Vagina (tissue), 2 donors: Measurements from ENCODE around the gene WFDC13.

Experiments used
- CTCF ChIP-seq, 3 experiments: fragments of 450-650 bp in 2 of 3; fragments of 200-600 bp in 1 of 3; sonication (generic) in 1 of 3; IDR thresholded peaks; one replicate each; pipeline ENCODE4 v1.5.1; 2017 to 2019; ENCODE audit warnings: antibody characterized with exemption in 3 of 3, mild to moderate bottlenecking in 2 of 3, moderate library complexity in 2 of 3
- POLR2A ChIP-seq, 2 donors: fragments of 450-650 bp; IDR thresholded peaks; one replicate each; pipeline ENCODE4 v1.6.1; 2017; ENCODE audit warnings: antibody characterized with exemption in 2 of 2, mild to moderate bottlenecking in 2 of 2, moderate library complexity in 2 of 2
- POLR2AphosphoS5 ChIP-seq, 2 donors: sonication (generic); formaldehyde crosslinking; IDR thresholded peaks; one replicate each; pipeline ENCODE4 v1.9.0; 2017; ENCODE audit warnings: antibody characterized with exemption in 2 of 2, mild to moderate bottlenecking in 2 of 2, low read depth in 1 of 2; ENCODE audit not compliant: insufficient read depth in 1 of 2

GRCh38 chr20:45722047-45722446 is 20.2 kb downstream of the WFDC13 start, which contains the start of gene SPINT4:
- TF ChIP-seq CTCF (IDR thresholded peaks at IDR 0.05) (no peak), POLR2A (IDR thresholded peaks at IDR 0.05) (no peak), POLR2AphosphoS5 (IDR thresholded peaks at IDR 0.05; ENCODE audit: insufficient read depth in 1 of 2, low read depth in 1 of 2) (no peak)
